ENCODE data around the gene IL17RD.

DNA sequence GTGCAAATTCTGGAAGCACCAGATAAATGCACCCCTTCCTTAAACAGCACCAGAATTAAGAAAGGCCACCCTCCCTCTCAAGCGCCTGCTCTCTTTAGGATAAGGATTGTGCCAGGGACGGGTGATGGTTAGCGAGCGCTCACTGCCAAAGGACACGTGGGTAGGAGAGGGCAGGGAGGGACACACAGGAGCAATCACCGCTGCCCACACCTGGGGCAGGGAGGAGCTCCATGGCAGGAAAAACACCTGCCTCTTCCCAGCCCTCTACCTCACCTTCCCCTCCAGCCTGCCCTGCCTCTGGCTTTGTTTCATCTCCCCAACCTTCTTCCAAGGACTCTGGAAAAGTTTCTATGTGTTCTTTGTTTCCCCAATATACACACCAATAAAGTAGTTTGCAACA, 112.0 kb downstream of the IL17RD start:
- TF ChIP-seq, protein P1, sequence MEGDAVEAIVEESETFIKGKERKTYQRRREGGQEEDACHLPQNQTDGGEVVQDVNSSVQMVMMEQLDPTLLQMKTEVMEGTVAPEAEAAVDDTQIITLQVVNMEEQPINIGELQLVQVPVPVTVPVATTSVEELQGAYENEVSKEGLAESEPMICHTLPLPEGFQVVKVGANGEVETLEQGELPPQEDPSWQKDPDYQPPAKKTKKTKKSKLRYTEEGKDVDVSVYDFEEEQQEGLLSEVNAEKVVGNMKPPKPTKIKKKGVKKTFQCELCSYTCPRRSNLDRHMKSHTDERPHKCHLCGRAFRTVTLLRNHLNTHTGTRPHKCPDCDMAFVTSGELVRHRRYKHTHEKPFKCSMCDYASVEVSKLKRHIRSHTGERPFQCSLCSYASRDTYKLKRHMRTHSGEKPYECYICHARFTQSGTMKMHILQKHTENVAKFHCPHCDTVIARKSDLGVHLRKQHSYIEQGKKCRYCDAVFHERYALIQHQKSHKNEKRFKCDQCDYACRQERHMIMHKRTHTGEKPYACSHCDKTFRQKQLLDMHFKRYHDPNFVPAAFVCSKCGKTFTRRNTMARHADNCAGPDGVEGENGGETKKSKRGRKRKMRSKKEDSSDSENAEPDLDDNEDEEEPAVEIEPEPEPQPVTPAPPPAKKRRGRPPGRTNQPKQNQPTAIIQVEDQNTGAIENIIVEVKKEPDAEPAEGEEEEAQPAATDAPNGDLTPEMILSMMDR (IDR thresholded peaks at IDR 0.05) = no peak
- TF ChIP-seq SIN3A (IDR thresholded peaks at IDR 0.05; ENCODE audit: borderline replicate concordance, insufficient read depth, low read depth, low read length) (no peak), TCF7L2 (IDR thresholded peaks at IDR 0.05; ENCODE audit: low read depth, low read length) (no peak)

Measured in Panc1 (cell line).